ENCODE data around the gene SETD7.

Gene SETD7

DNA sequence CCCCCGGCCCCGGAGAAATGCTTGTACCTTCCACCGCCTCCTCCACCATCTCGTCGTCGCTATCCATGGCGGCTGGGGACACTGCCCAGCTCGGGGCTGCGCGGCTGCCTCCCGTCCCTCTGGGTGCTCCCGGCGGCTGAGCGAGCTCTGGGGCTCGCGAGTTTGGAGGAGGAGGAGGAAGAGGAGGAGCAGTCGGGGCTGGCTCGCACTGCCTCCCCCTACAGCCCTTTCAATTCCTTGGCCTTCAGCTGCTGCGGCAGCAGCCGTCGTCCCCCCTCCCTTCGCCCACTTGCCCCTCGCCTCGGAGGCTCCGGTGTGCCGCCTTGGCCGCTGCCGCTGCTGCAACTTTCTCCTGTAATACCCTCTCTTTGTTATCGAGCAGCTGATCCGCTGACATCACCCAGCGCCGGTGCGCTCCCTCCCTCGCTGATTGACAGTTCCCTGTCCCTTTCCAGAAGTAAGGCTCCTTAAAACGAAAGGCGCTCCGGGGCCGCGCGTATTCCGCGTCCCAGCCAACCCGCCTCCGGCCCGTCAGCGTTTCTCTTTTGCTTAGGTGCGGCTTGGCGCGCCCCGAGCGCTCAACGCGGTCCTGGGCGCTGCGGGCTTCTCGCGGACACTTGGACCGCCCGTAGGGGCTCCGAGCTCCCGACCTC lies at the start of gene SETD7:
Gene SETD7 (minus strand): TSS at position 149 of the 653 bp plus-strand sequence. CDS start 82 bp downstream, at position 67.
- peak; percentile 86 for DNase-seq

DNA sequence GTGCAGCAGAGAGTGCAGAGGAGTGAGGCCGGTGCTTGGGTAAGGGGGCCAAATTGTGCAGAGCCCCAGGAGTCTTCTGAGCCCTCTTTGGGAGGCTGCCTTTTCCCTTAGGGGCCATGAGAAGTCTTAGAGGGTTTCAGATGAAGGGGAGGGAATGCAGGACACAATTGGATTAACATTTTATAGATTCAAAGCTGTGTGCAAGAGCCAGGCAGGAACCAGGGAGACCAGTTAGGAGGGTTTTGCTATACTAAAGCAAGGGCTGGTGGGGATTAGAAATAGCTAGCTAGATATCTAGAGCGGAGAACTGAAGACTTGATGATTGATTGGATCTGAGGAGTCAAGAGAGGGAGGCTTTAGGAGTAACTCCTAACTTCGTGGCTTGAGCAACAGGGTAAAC lies 49.5 kb upstream of the SETD7 start:
- no peak for DNase-seq

GRCh38 chr4:139603576-139604410 lies 47.8 kb upstream of the SETD7 start:
- DNase-seq = peak; percentile 69

- no peak for DNase-seq
Measured at GRCh38 chr4:139602776-139603360, 46.8 kb upstream of the SETD7 start.

DNA sequence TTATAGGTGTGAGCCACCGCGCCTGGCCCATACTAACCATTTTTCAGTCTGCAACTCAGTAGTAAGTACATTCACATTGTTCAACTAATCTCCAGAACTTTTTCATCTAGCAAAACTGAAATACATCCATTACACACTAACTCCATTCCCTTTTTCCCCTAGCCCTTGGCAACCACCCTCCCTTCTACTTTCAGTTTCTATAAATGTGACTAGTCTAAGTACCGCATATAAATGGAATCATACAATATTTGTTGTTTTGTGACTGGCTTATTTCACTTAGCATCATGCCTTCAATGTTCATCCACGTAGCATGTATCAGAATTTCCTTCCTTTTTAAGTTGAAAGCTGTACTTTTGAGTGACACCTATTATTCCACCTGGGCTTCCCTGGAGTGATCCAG lies 44.6 kb upstream of the SETD7 start:
- no peak for DNase-seq

GRCh38 chr4:139599594-139600374 lies 43.8 kb upstream of the SETD7 start:
- DNase-seq = peak; percentile 74

- DNase-seq = no peak
Measured at GRCh38 chr4:139599076-139599475, 43.1 kb upstream of the SETD7 start.

DNA sequence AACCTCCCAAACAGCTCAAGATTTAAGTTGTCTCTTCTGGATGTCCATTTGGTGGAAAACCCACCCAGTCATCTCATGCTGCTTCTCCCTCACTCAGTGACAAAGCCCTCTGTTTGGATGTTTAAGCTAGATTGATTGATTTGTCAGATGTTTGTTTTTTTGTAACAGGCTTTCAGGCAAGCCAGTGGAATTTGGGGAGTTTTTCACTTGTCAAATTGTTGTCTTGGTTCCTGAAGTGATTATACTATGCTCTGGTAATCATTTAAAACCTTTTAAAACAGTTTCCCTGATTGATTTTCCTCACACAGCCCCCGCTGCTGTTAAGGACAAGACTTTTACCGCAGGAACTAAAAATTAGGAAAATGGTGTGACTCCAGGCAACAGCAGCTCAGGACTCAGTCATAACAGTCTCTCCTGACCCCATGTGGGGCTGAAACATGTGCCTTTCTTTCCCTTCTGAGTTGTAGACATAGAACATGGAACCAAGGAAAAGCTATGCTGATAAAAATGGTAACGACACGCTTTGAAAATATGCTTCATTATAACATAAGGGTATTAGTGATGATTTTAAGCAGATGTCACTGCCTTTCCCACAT lies 40.8 kb upstream of the SETD7 start:
- no peak for DNase-seq

DNA sequence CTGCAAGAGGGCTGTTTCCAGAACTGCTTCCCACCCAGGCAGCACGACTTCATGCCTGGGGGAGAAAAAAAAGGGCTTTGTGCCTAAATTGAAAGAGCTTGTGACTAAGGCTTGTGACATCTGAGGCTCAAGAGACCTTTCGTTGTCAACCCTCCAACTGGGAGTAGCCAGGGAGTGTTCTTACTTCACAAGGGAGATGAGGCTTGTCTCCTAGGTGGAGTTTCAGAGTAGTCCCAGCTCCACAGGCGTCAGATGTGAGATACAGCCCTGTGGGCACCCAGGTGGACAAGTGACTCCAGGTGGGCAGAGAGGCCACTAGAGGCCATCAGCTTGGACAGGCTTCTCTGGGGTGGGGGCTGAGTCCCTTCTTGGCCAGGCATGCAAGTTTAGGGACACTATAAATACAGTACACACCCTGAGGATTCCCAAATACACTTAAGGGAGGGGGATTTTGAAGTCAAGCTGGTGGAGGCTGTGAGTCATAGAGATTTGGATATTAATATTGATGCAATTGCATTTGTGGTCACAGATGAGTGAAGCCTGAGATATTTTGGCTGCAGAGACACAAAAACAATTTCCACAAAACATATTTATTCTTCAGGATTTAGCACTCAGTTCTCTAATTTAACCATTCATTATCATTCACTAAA lies 40.1 kb upstream of the SETD7 start:
- peak; percentile 75 for DNase-seq

- DNase-seq = no peak
Measured at GRCh38 chr4:139594591-139595185, 38.7 kb upstream of the SETD7 start.

- peak; percentile 86 for DNase-seq
Measured at GRCh38 chr4:139593091-139593564, 37.1 kb upstream of the SETD7 start.

GRCh38 chr4:139589336-139590018 lies 33.5 kb upstream of the SETD7 start:
- DNase-seq = no peak

- no peak for DNase-seq
Measured at GRCh38 chr4:139587446-139587845, 31.4 kb upstream of the SETD7 start.

- DNase-seq = no peak
Measured at GRCh38 chr4:139585473-139585872, 29.5 kb upstream of the SETD7 start.

DNA sequence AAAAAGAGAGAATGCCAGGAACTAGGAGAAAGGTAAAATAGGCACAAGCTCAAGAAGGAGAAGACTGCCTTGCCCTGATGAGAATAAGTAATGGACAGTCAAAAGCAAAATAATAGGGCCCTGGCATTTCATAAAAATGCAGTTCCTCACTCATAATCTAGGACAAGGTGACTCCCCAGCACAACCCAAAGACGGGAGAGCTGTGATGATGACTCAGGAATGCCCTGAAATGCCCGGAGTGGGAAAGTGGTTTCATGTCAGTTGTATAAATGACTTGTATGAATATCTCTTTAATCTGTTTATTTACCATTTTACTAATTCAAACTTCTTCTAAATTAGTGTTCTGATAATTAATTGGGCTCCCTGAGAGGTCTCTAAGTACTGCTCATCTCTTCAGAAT lies 28.8 kb upstream of the SETD7 start:
- no peak for DNase-seq

GRCh38 chr4:139584013-139584412 lies 28.0 kb upstream of the SETD7 start:
- no peak for DNase-seq

DNA sequence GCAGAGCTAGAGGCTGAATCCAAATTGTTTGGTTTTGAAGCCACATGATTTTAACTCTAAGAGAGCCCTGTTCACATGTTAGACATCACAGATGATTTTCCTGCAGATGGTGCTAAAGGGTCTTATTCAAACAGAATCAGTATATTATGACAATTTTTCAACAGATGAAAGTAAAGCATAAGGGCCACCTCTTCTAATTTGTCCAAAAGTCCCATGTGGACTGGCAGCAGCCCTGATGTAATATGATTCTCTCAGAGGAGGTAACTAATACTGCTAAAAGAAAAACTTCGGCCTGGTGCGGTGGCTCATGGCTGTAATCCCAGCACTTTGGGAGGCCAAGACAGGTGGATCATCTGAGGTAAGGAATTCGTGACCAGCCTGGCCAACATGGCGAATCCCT lies 26.0 kb upstream of the SETD7 start:
- no peak for DNase-seq

GRCh38 chr4:139581096-139581495 lies 25.1 kb upstream of the SETD7 start:
- DNase-seq = no peak

GRCh38 chr4:139576219-139576618 lies 20.2 kb upstream of the SETD7 start:
- DNase-seq = peak; percentile 83

DNA sequence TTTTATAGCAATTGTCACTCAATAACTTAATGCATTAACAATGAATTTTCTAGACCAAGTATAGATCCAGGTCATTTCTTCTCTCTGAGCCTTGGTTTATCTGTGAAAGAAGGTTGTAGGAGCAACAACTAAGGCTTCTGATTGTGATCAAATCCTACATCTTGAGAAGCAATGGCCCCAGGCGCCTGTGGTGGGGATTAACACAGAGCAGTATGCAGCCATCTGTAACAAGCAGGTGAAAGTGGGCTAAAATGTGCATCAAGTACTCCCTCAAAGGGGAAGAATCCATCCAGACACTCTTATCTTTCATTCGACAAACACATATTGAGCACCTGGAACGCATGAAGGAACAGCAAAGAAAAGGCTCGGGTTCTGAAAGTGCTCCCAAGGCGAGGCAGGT lies 19.1 kb upstream of the SETD7 start:
- DNase-seq = no peak

- DNase-seq = no peak
Measured at GRCh38 chr4:139574641-139575040, 18.6 kb upstream of the SETD7 start.
